B cell (primary cell): ENCODE measurements around the gene RAB11FIP3. TPM values are rescaled to one million over a fixed set of nuclear protein-coding genes. Genes with fewer than 3 reads are reported as not detected.

Experiments used
- ATAC-seq: fragments of 200-7000 bp; cut with Tn5 transposase; one replicate; pipeline ENCODE4 v1.10.0; 2021; ENCODE audit warnings: low read depth, mild to moderate bottlenecking, moderate number of reproducible peaks, moderate library complexity
- CTCF ChIA-PET: fragments of 350-600 bp; sonication (Branson Sonifier 250); formaldehyde crosslinking; loops from one replicate; lab custom pipeline; 2021; ENCODE audit warnings: antibody characterized with exemption, inconsistent platforms; lab: Charles Lee
- POLR2A ChIA-PET: fragments of 350-600 bp; sonication (Branson Sonifier 250); formaldehyde crosslinking; loops from one replicate; lab custom pipeline; 2021; ENCODE audit warnings: antibody characterized with exemption; lab: Charles Lee
- DNase-seq: peaks from one replicate; pipeline ENCODE4 v3.0.0; 2013
- H2AFZ ChIP-seq: 2 replicates; pipeline ENCODE4 v1.6.1; 2012; ENCODE audit warnings: mild to moderate bottlenecking, low read depth, low read length; ENCODE audit not compliant: insufficient read depth, poor library complexity, severe bottlenecking
- H3K27ac ChIP-seq, 2 donors: 1 replicate in 1 of 2; 2 replicates in 1 of 2; pipeline ENCODE4 v1.5.1; 2012 to 2013; ENCODE audit warnings: low read length in 2 of 2, mild to moderate bottlenecking in 2 of 2, moderate library complexity in 1 of 2
- H3K27me3 ChIP-seq, 4 experiments: fragments of 200-600 bp in 1 of 4; sonication (generic) in 1 of 4; replicated peaks in 1 of 4; 1 replicate in 2 of 4; 2 replicates in 2 of 4; pipeline versions ENCODE4 v1.6.1 to v1.7.0; 2013 to 2016; ENCODE audit warnings: low read length in 3 of 4, mild to moderate bottlenecking in 2 of 4, mixed read lengths in 1 of 4, moderate library complexity in 1 of 4; ENCODE audit not compliant: insufficient read depth in 4 of 4, control insufficient read depth in 3 of 4; ENCODE audit errors: control extremely low read depth in 1 of 4
- H3K36me3 ChIP-seq, 2 experiments: replicated peaks in 1 of 2; 1 replicate in 1 of 2; 2 replicates in 1 of 2; pipeline versions ENCODE4 v1.6.1 to v1.7.1; 2013; ENCODE audit warnings: low read length in 1 of 2; ENCODE audit not compliant: insufficient read depth in 2 of 2, control insufficient read depth in 1 of 2; ENCODE audit errors: control extremely low read depth in 1 of 2, extremely low read depth in 1 of 2
- H3K4me1 ChIP-seq, 2 donors: fragments of 200-600 bp in 1 of 2; sonication (generic) in 1 of 2; 1 replicate in 1 of 2; 2 replicates in 1 of 2; pipeline versions ENCODE4 v1.5.1 to v1.6.1; 2013 to 2017; ENCODE audit warnings: low read length in 2 of 2; ENCODE audit not compliant: control insufficient read depth in 2 of 2, insufficient read depth in 2 of 2
- H3K4me2 ChIP-seq: replicated peaks from 2 replicates; pipeline ENCODE3; 2012; ENCODE audit warnings: mild to moderate bottlenecking, low read depth, low read length; ENCODE audit not compliant: poor library complexity, severe bottlenecking
- H3K4me3 ChIP-seq, 5 experiments: fragments of 200-600 bp in 1 of 5; sonication (generic) in 1 of 5; 1 replicate in 3 of 5; 2 replicates in 2 of 5; pipeline versions ENCODE4 v1.5.1 to v1.7.0; 2011 to 2016; ENCODE audit warnings: low read length in 4 of 5, mild to moderate bottlenecking in 4 of 5, low read depth in 2 of 5, control low read depth in 1 of 5, moderate library complexity in 1 of 5; ENCODE audit not compliant: insufficient read depth in 1 of 5; ENCODE audit errors: control extremely low read depth in 1 of 5, extremely low read depth in 1 of 5
- H3K79me2 ChIP-seq: fragments of 200-600 bp; sonication (generic); one replicate; pipeline ENCODE4 v1.6.0; 2016; ENCODE audit warnings: low read length; ENCODE audit not compliant: control insufficient read depth, insufficient read depth
- H3K9ac ChIP-seq: fragments of 200-600 bp; sonication (generic); 2 replicates; pipeline ENCODE4 v1.6.1; 2017; ENCODE audit warnings: mild to moderate bottlenecking, low read length, moderate library complexity
- H3K9me3 ChIP-seq, 3 donors: one replicate each; pipeline versions ENCODE4 v1.6.1 to v1.7.1; 2013; ENCODE audit warnings: low read length in 2 of 3; ENCODE audit not compliant: control insufficient read depth in 2 of 3, insufficient read depth in 1 of 3; ENCODE audit errors: control extremely low read depth in 1 of 3
- H4K20me1 ChIP-seq: 2 replicates; pipeline ENCODE4 v1.6.0; 2012; ENCODE audit warnings: mild to moderate bottlenecking, low read length; ENCODE audit not compliant: insufficient read depth, control insufficient read depth, poor library complexity, severe bottlenecking
- H3K27ac Mint-ChIP-seq: one replicate; pipeline ENCODE4 v1.8.0; 2021; ENCODE audit warnings: mixed read lengths
- H3K27me3 Mint-ChIP-seq: one replicate; pipeline ENCODE4 v1.8.0; 2021; ENCODE audit warnings: mixed read lengths
- H3K4me1 Mint-ChIP-seq: one replicate; pipeline ENCODE4 v1.8.0; 2021; ENCODE audit warnings: mixed read lengths
- H3K4me3 Mint-ChIP-seq: one replicate; pipeline ENCODE4 v1.8.0; 2021; ENCODE audit warnings: mixed read lengths
- H3K9me3 Mint-ChIP-seq: one replicate; pipeline ENCODE4 v1.8.0; 2022; ENCODE audit warnings: mixed read lengths; ENCODE audit not compliant: insufficient read depth
- EZH2 ChIP-seq: IDR thresholded peaks from 2 replicates; pipeline ENCODE4 v1.6.1; 2012; ENCODE audit warnings: borderline replicate concordance, low read depth, mild to moderate bottlenecking, moderate library complexity, low read length; ENCODE audit not compliant: insufficient read depth, poor library complexity, severe bottlenecking
- WGBS: methylation state at CpG from one replicate; pipeline ENCODE4 v1.1.5; 2013; ENCODE audit warnings: missing lambda C conversion rate; ENCODE audit not compliant: insufficient coverage; 5-methylcytosine and 5-hydroxymethylcytosine counted together
- intact Hi-C: fragments of 100-400 bp; cut with micrococcal nuclease; formaldehyde crosslinking; loops from one replicate; pipeline ENCODE4 v1.10.0; 2022
- polyA plus RNA-seq: library from polyadenylated mRNA; depleted of rRNA; stranded (reverse); fragments of >200 nt; gene quantifications from 2 replicates; pipeline ENCODE4 v1.2.3, GENCODE V29; 2012
- total RNA-seq, 2 donors: library from RNA; stranded (reverse); fragments of 120-200 nt in 1 of 2; gene quantifications; 1 replicate in 1 of 2; 2 replicates in 1 of 2; pipeline versions ENCODE4 v1.2.3 to v1.2.4, GENCODE V29; 2013 to 2022
- TF ChIP-seq, protein P1 (sequence below): fragments of 200-600 bp; IDR thresholded peaks from one replicate; pipeline ENCODE4 v1.8.0; 2022; ENCODE audit warnings: antibody characterized with exemption, mild to moderate bottlenecking

Gene RAB11FIP3
- total and polyA plus RNA-seq, 2 donors (not counting 1 experiment from before 2014, with no cell fraction given) = 24.3 to 57.2 TPM

DNA sequence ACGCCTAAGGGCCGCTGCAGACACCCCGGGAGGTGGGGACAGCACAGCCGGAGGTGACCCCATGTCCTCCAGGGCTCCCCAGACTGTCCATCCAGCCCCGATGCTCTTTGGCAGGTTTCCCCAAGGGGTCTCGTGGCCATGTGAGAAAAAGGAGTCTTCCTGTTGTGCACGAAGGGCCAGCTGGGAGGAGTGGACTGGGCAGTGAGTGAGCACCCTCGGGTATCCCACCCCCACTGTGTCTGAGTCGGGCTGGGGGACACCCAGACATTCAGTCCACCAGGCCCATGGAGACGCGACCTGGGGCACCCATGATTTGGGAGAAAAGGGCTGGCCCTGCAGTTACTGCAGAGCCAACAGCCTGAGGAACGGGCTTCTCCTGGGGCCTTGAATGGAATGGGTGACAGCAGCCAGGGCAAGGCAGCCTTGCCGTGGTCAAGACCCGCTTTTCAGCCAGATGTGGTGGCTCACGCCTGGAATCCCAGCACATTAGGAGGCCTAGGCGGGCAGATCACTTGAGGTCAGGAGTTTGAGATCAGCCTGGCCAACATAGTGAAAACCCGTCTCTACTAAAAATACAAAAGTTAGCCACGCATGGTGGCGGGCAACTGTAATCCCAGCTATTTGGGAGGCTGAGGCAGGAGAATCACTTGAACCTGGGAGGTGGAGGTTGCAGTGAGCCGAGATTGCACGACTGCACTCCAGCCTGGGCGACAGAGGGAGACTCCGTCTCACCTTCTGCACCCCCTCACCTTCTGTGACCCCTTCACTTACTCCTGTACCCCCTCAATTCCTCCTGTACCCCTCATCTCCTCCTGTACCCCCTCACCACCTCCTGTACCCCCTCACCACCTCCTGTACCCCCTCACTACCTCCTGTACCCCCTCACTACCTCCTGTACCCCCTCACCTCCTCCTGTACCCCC is 78.0 kb downstream of the RAB11FIP3 start:
- CTCF ChIA-PET = no interaction called here
- ATAC-seq (no peak), DNase-seq (no peak)
- intact Hi-C loops = no loop called here
- Mint-ChIP-seq H3K27ac (no peak overlapping the region), H3K27me3 (no peaks in the 10 kb centered on the region), H3K4me1 (no peaks in the 10 kb centered on the region), H3K4me3 (no peak overlapping the region), H3K9me3 (no peaks in the 10 kb centered on the region)
- Histone ChIP-seq H3K27ac (no peak overlapping the region), H3K79me2 (no peaks in the 10 kb centered on the region), H3K4me2 (no peak overlapping the region), H3K9ac (no peak overlapping the region), H2AFZ (no peak overlapping the region), H4K20me1 (no peaks in the 10 kb centered on the region), H3K9me3 (no peaks in the 10 kb centered on the region), H3K36me3 (no peaks in the 10 kb centered on the region), H3K4me1 (no peaks in the 10 kb centered on the region), H3K27me3 (no peaks in the 10 kb centered on the region), H3K4me3 (no peak overlapping the region)
- TF ChIP-seq, protein P1, sequence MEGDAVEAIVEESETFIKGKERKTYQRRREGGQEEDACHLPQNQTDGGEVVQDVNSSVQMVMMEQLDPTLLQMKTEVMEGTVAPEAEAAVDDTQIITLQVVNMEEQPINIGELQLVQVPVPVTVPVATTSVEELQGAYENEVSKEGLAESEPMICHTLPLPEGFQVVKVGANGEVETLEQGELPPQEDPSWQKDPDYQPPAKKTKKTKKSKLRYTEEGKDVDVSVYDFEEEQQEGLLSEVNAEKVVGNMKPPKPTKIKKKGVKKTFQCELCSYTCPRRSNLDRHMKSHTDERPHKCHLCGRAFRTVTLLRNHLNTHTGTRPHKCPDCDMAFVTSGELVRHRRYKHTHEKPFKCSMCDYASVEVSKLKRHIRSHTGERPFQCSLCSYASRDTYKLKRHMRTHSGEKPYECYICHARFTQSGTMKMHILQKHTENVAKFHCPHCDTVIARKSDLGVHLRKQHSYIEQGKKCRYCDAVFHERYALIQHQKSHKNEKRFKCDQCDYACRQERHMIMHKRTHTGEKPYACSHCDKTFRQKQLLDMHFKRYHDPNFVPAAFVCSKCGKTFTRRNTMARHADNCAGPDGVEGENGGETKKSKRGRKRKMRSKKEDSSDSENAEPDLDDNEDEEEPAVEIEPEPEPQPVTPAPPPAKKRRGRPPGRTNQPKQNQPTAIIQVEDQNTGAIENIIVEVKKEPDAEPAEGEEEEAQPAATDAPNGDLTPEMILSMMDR = no peak
- TF ChIP-seq EZH2 = no peak
- POLR2A ChIA-PET = no interaction called here
- WGBS = 94% methylated on average over 19 of the region's 23 CpGs

DNA sequence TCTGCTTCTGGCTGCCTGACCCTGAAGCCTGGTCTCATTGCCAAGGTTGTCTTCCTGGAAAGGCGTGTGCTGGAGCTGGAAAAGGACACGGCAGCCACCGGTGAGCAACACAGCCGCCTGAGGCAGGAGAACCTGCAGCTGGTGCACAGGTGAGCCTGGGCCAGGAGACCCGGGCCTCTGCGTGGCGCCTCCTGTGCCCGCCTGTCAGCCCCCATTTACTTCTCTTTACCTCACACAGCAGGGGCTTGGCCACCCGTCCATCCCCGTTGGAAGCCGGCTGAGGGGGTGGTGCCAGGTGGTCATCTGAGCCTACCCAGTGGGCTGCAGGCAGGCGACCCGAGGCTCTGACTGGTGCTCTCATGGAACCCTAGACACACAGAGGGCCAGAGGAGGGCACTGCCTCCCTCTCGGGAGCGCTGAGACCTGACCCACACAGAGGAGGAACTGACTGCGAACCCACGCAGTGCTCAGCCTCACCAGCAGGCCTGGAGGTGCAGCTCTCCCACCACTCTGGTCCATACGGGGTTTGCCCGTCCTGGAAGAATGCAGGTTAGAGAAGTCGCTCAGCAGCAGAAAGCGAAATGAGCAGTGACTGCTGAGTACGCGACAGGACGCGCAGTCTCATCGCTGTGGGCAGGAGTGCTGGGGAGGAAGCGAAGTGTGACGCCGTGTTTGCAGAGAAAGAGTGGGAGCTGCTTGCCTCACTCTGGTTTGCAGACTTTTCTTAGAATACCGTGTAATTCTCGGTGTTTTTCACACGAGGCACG is 80.2 kb downstream of the RAB11FIP3 start:
- Histone ChIP-seq H3K9ac (no peak overlapping the region), H3K4me3 (no peak overlapping the region), H3K27ac (no peak overlapping the region), H3K9me3 (no peaks in the 10 kb centered on the region), H4K20me1 (no peaks in the 10 kb centered on the region), H3K4me1 (no peaks in the 10 kb centered on the region), H3K27me3 (no peaks in the 10 kb centered on the region), H3K36me3 (no peaks in the 10 kb centered on the region), H2AFZ (no peak overlapping the region), H3K79me2 (no peaks in the 10 kb centered on the region), H3K4me2 (no peak overlapping the region)
- POLR2A ChIA-PET = no interaction called here
- WGBS = 97% methylated on average over 33 of the region's 33 CpGs
- TF ChIP-seq, protein P1 = no peak
- TF ChIP-seq EZH2 = no peak
- H3K27ac Mint-ChIP-seq = no peak overlapping the region
- no peak overlapping the region for H3K4me3 Mint-ChIP-seq
- H3K27me3 Mint-ChIP-seq = no peaks in the 10 kb centered on the region
- H3K9me3 Mint-ChIP-seq = no peaks in the 10 kb centered on the region
- no peaks in the 10 kb centered on the region for H3K4me1 Mint-ChIP-seq
- DNase-seq (no peak), ATAC-seq (no peak)
- intact Hi-C loops = no loop called here
- CTCF ChIA-PET = no interaction called here
